K562 (cell line): ENCODE data around the gene DSTYK. TPM values are rescaled to one million over a fixed set of nuclear protein-coding genes. Genes with fewer than 3 reads are reported as not detected.

Source experiments
- ATAC-seq: fragments of 200-7000 bp; cut with Tn5 transposase; 3 replicates; pipeline ENCODE4 v1.9.1; 2020; ENCODE audit warnings: moderate library complexity
- BruUV-seq: library from RNA; stranded (reverse); fragments of 400-500 nt; replicated peaks from 2 replicates; lab custom pipeline; 2021; lab: Mats Ljungman, UMichigan
- CTCF ChIA-PET: fragments of 300-600 bp; formaldehyde crosslinking; extraction: SDS; loops from one replicate; lab custom pipeline; 2021; ENCODE audit warnings: low intra/inter-chr PET ratio; lab: Yijun Ruan, JAX
- POLR2A ChIA-PET: fragments of 300-600, 350-650 bp; sonication (Branson Sonifier 250); formaldehyde crosslinking; extraction: SDS; loops from one replicate; lab custom pipeline; 2021; ENCODE audit warnings: antibody characterized with exemption, inconsistent platforms; lab: Yijun Ruan, JAX
- DNase-seq, 4 experiments: peaks; one replicate each; pipeline versions ENCODE4 v3.0.0 to v3.0.0-alpha.2; 2011 to 2018; ENCODE audit warnings: low spot score in 3 of 4, mixed read lengths in 3 of 4; ENCODE audit errors: extremely low read depth in 1 of 4
- FAIRE-seq: peaks from 2 replicates; lab custom pipeline; 2011; peaks lifted over from hg19 to GRCh38; lab: Jason Lieb, UNC
- H2AFZ ChIP-seq: 2 replicates; pipeline ENCODE4 v1.6.0; 2011; ENCODE audit warnings: low read depth, low read length, control low read depth, inconsistent platforms
- H3K27ac ChIP-seq: fragments of 200-600 bp; 3 replicates; pipeline ENCODE4 v1.8.0; 2011; ENCODE audit warnings: low read depth, mild to moderate bottlenecking, control low read depth, inconsistent platforms, low read length, moderate library complexity, mixed read lengths; ENCODE audit errors: extremely low read depth
- H3K27me3 ChIP-seq, 2 experiments: fragments of 300-600 bp in 1 of 2; 2 replicates in 1 of 2; 3 replicates in 1 of 2; pipeline versions ENCODE4 v1.6.0 to v1.8.0; 2011; ENCODE audit warnings: inconsistent platforms in 2 of 2, low read length in 2 of 2, mild to moderate bottlenecking in 1 of 2, mixed read lengths in 1 of 2, moderate library complexity in 1 of 2; ENCODE audit not compliant: control insufficient read depth in 2 of 2, insufficient read depth in 2 of 2
- H3K36me3 ChIP-seq: fragments of 300-600 bp; 3 replicates; pipeline ENCODE4 v1.8.0; 2011; ENCODE audit warnings: mild to moderate bottlenecking, low read length, inconsistent platforms; ENCODE audit not compliant: control insufficient read depth, insufficient read depth
- H3K4me1 ChIP-seq, 2 experiments: fragments of 200-600 bp in 1 of 2; replicated peaks in 1 of 2; 2 replicates in 1 of 2; 3 replicates in 1 of 2; pipeline versions ENCODE4 v1.5.1 to v1.8.0; 2011; ENCODE audit warnings: inconsistent platforms in 2 of 2, low read length in 2 of 2, mild to moderate bottlenecking in 1 of 2, mixed read lengths in 1 of 2, moderate library complexity in 1 of 2; ENCODE audit not compliant: control insufficient read depth in 2 of 2, insufficient read depth in 2 of 2
- H3K4me2 ChIP-seq: 2 replicates; pipeline ENCODE4 v1.6.1; 2011; ENCODE audit warnings: low read length, control low read depth, inconsistent platforms, mixed read lengths; ENCODE audit not compliant: insufficient read depth
- H3K4me3 ChIP-seq: fragments of 200-600 bp; sonication (generic), shearing (Covaris generic); 2 replicates; pipeline ENCODE4 v1.5.1; 2016; ENCODE audit warnings: control low read depth, inconsistent platforms
- H3K79me2 ChIP-seq: fragments of 200-600 bp; 3 replicates; pipeline ENCODE4 v1.8.0; 2011; ENCODE audit warnings: low read length, inconsistent platforms; ENCODE audit not compliant: control insufficient read depth, insufficient read depth
- H3K9ac ChIP-seq, 2 experiments: 2 replicates each; pipeline versions ENCODE4 v1.6.0 to v1.6.1; 2011; ENCODE audit warnings: low read depth in 2 of 2, low read length in 2 of 2, control low read depth in 1 of 2, inconsistent platforms in 1 of 2, mild to moderate bottlenecking in 1 of 2, mixed read lengths in 1 of 2; ENCODE audit not compliant: insufficient read depth in 1 of 2
- H3K9me1 ChIP-seq: one replicate; pipeline ENCODE4 v1.6.0; 2011; ENCODE audit warnings: inconsistent platforms, mild to moderate bottlenecking, low read length, moderate library complexity; ENCODE audit not compliant: control insufficient read depth, insufficient read depth
- H3K9me3 ChIP-seq: replicated peaks from 2 replicates; pipeline ENCODE4 v1.5.1; 2011; ENCODE audit warnings: low read depth, low read length, inconsistent platforms; ENCODE audit not compliant: control insufficient read depth, insufficient read depth
- H4K20me1 ChIP-seq: replicated peaks from 2 replicates; pipeline ENCODE4 v1.6.1; 2011; ENCODE audit warnings: low read length, inconsistent platforms, mixed read lengths; ENCODE audit not compliant: control insufficient read depth, insufficient read depth
- CEBPB ChIP-seq: fragments of 450-650 bp; IDR thresholded peaks from 2 replicates; pipeline ENCODE4 v1.6.1; 2016; ENCODE audit warnings: missing genetic modification characterization, missing compliant biosample characterization
- CEBPG ChIP-seq, 3 experiments: fragments of 200-800 bp in 1 of 3; sonication (Bioruptor generic) in 1 of 3; sonication (generic) in 1 of 3; formaldehyde crosslinking in 1 of 3; IDR thresholded peaks in 2 of 3; conservative IDR thresholded peaks in 1 of 3; 2 replicates each; pipeline versions ENCODE4 v1.6.1 to v1.8.0; 2016 to 2022; ENCODE audit warnings: missing compliant biosample characterization in 2 of 3, missing genetic modification characterization in 2 of 3, mild to moderate bottlenecking in 1 of 3, missing genetic modification reagents in 1 of 3
- DPF2 ChIP-seq: fragments of 450-650 bp; IDR thresholded peaks from 2 replicates; pipeline ENCODE4 v1.6.1; 2016
- FIP1L1 ChIP-seq: fragments of 200-400 bp; formaldehyde crosslinking; IDR thresholded peaks from 2 replicates; pipeline ENCODE4 v1.6.1; 2018; ENCODE audit warnings: mild to moderate bottlenecking, low read depth, low read length; ENCODE audit not compliant: poor library complexity, severe bottlenecking
- KHSRP ChIP-seq: fragments of 450-650 bp; IDR thresholded peaks from 2 replicates; pipeline ENCODE4 v1.6.1; 2017
- WGBS: fragments of 100-300 bp; shearing (Covaris generic); methylation state at CpG from one replicate; pipeline ENCODE4 v1.1.6; 2016; ENCODE audit warnings: low coverage, mixed read lengths; ENCODE audit not compliant: insufficient coverage; ENCODE audit errors: missing lambda C conversion rate; 5-methylcytosine and 5-hydroxymethylcytosine counted together
- in situ Hi-C: fragments of 300-500 bp; cut with MboI; formaldehyde crosslinking; loops from 4 replicates; pipeline ENCODE4 v1.15.0; 2018; ENCODE audit warnings: inconsistent platforms, mixed read lengths
- intact Hi-C: fragments of 100-400 bp; cut with micrococcal nuclease; formaldehyde crosslinking; loops from 2 replicates; pipeline ENCODE4 v1.14.2; 2022
- polyA plus RNA-seq, 8 experiments: library from polyadenylated mRNA; depleted of rRNA in 4 of 8; stranded (reverse) in 5 of 8; unstranded in 3 of 8; fragments of >200 nt; fragmentation: Nextera tagmentation in 2 of 8; fragmentation: Illumina TruSeq in 1 of 8; extraction: Ambion mirVana in 2 of 8; extraction: Trizol in 1 of 8; gene quantifications; 2 replicates each; pipeline versions ENCODE4 v1.2.1 to v1.2.3, GENCODE V29; 2011 to 2014; ENCODE audit warnings: inconsistent platforms in 1 of 8, missing spikeins in 1 of 8
- total RNA-seq, 7 experiments: library from RNA; depleted of rRNA in 6 of 7; stranded (reverse); fragments of >200 nt in 6 of 7; fragmentation: Illumina TruSeq in 2 of 7; extraction: Trizol in 2 of 7; gene quantifications; 2 replicates each; pipeline versions ENCODE4 v1.2.1 to v1.2.3, GENCODE V29; 2011 to 2021; ENCODE audit warnings: low replicate concordance in 1 of 7

Gene DSTYK
- total and polyA plus RNA-seq, 9 of the 15 experiments (the other 6 are each of a cell fraction or from before 2014, with no cell fraction given), result 4.2 to 7.1 (median 6.2) TPM

GRCh38 chr1:205102404-205102803, 109.1 kb downstream of the DSTYK start:
- Histone ChIP-seq H3K9me1 (no peaks in the 10 kb centered on the region), H2AFZ (no peak overlapping the region), H3K4me3 (no peak overlapping the region), H3K4me2 (no peak overlapping the region), H4K20me1 (no peaks in the 10 kb centered on the region), H3K79me2 (peaks cover 7% of the 10 kb centered on the region; the same call in 2 of the 3 replicates), H3K27ac (no peak overlapping the region), H3K9me3 (no peaks in the 10 kb centered on the region), H3K27me3 (no peaks in the 10 kb centered on the region), H3K9ac (no peak overlapping the region), H3K4me1 (no peaks in the 10 kb centered on the region), H3K36me3 (peaks cover 98% of the 10 kb centered on the region)
- BruUV-seq, result no TSS peak
- POLR2A ChIA-PET, result interaction anchor here (0.7 to 1.5 kb wide), 2 partner anchors 19 to 49 kb away, joined by 3 read pairs; partner anchors contain the start of gene RBBP5
- DNase-seq (no peak), ATAC-seq (no peak), FAIRE-seq (no peak)
- CTCF ChIA-PET, result no interaction called here
- 100% methylated on average over 3 of the region's 3 CpGs for WGBS
- TF ChIP-seq CEBPG (CRISPR knock-in tag; IDR thresholded peaks at IDR 0.05) (no peak), CEBPG (tag; conservative IDR thresholded peaks at IDR 0.05 in 1 of 2, IDR thresholded peaks at IDR 0.05 in 1 of 2) (peak in 1 of 2 experiments; percentile 70; a peak in 2 of 4 replicates), FIP1L1 (no peak), CEBPB (peak; percentile 64), DPF2 (no peak)
- intact Hi-C loops, result no loop called here
- in situ Hi-C loops, result no loop called here

- Histone ChIP-seq H4K20me1 (no peaks in the 10 kb centered on the region), H3K79me2 (no peaks in the 10 kb centered on the region), H3K4me1 (no peaks in the 10 kb centered on the region), H2AFZ (no peak overlapping the region)
- BruUV-seq, result no TSS peak
- no peak for ATAC-seq
- TF ChIP-seq KHSRP, result no peak
- TF ChIP-seq, all 486 proteins: peak for 0
- no peak overlapping the region for H3K4me2 ChIP-seq
- no peak overlapping the region for H3K9ac ChIP-seq
- DNase-seq, result no peak
- no peak overlapping the region for H3K27ac ChIP-seq
- in situ Hi-C loops (no loop called here), intact Hi-C loops (no loop called here)
- no peaks in the 10 kb centered on the region for H3K9me1 ChIP-seq
- ChIA-PET POLR2A (interaction anchor here (1.4 to 1.7 kb wide), 3 partner anchors 11 to 23 kb away, joined by 4 read pairs; partner anchors contain the start of gene RBBP5), CTCF (no interaction called here)
- H3K36me3 ChIP-seq, result peaks cover 95% of the 10 kb centered on the region
- H3K9me3 ChIP-seq, result no peaks in the 10 kb centered on the region
- H3K27me3 ChIP-seq, result no peaks in the 10 kb centered on the region
- FAIRE-seq, result no peak
- no peak overlapping the region for H3K4me3 ChIP-seq
Measured at GRCh38 chr1:205098242-205098641, 113.3 kb downstream of the DSTYK start.
